HEK293 (cell line): ENCODE measurements around the gene UCK2.

Experiments used
- CTCF ChIA-PET: fragments of 350-600 bp; formaldehyde crosslinking; extraction: SDS; loops from one replicate; lab custom pipeline; 2021; ENCODE audit warnings: antibody characterized with exemption; lab: Yijun Ruan, JAX
- POLR2A ChIA-PET: fragments of 300-600 bp; formaldehyde crosslinking; extraction: SDS; loops from one replicate; lab custom pipeline; 2020; ENCODE audit warnings: antibody characterized with exemption, inconsistent platforms; lab: Yijun Ruan, JAX
- H3K27ac ChIP-seq: fragments of 200-500 bp; sonication (Bioruptor generic); 2 replicates; pipeline ENCODE4 v1.5.1; 2014; ENCODE audit warnings: low read depth, low read length, control low read depth, inconsistent platforms; ENCODE audit errors: extremely low read depth
- H3K36me3 ChIP-seq, 2 experiments: fragments of 200-500 bp in 1 of 2; sonication (Bioruptor generic) in 1 of 2; 1 replicate in 1 of 2; 2 replicates in 1 of 2; pipeline ENCODE4 v1.5.1; 2014 to 2017; ENCODE audit warnings: inconsistent platforms in 2 of 2, low read length in 2 of 2; ENCODE audit not compliant: control insufficient read depth in 2 of 2, insufficient read depth in 1 of 2
- H3K4me1 ChIP-seq: fragments of 200-500 bp; sonication (Bioruptor generic); 2 replicates; pipeline ENCODE4 v1.5.1; 2014; ENCODE audit warnings: mild to moderate bottlenecking, low read length, inconsistent platforms; ENCODE audit not compliant: control insufficient read depth, insufficient read depth
- H3K4me3 ChIP-seq: 2 replicates; pipeline ENCODE4 v1.5.1; 2011; ENCODE audit warnings: low read depth, mild to moderate bottlenecking, control low read depth, low read length, moderate library complexity
- H3K9me3 ChIP-seq: fragments of 200-500 bp; sonication (Bioruptor generic); 2 replicates; pipeline ENCODE4 v1.5.1; 2014; ENCODE audit warnings: low read depth, low read length, inconsistent platforms; ENCODE audit not compliant: control insufficient read depth, insufficient read depth
- FEZF1 ChIP-seq: fragments of 450-650 bp; formaldehyde crosslinking; IDR thresholded peaks from 2 replicates; pipeline ENCODE4 v1.5.1; 2016; ENCODE audit warnings: missing biosample characterization, missing genetic modification characterization
- GFI1B ChIP-seq: fragments of 450-650 bp; formaldehyde crosslinking; IDR thresholded peaks from 2 replicates; pipeline ENCODE4 v1.5.1; 2016; ENCODE audit warnings: missing biosample characterization, missing genetic modification characterization
- KLF9 ChIP-seq: fragments of 450-650 bp; formaldehyde crosslinking; IDR thresholded peaks from 2 replicates; pipeline ENCODE4 v1.5.1; 2016; ENCODE audit warnings: missing biosample characterization, missing genetic modification characterization, low read depth
- TCF7L2 ChIP-seq: IDR thresholded peaks from 2 replicates; pipeline ENCODE4 v1.6.1; 2011; ENCODE audit warnings: low read depth, mild to moderate bottlenecking, inconsistent platforms, low read length, moderate library complexity, borderline replicate concordance
- ZBTB1 ChIP-seq: fragments of 450-650 bp; formaldehyde crosslinking; IDR thresholded peaks from 2 replicates; pipeline ENCODE4 v1.5.1; 2016; ENCODE audit warnings: missing biosample characterization, missing genetic modification characterization
- ZNF140 ChIP-seq: fragments of 450-650 bp; formaldehyde crosslinking; IDR thresholded peaks from 2 replicates; pipeline ENCODE4 v1.5.1; 2016; ENCODE audit warnings: missing biosample characterization, missing genetic modification characterization
- ZNF2 ChIP-seq: fragments of 450-650 bp; formaldehyde crosslinking; IDR thresholded peaks from 2 replicates; pipeline ENCODE4 v1.5.1; 2016; ENCODE audit warnings: missing biosample characterization, missing genetic modification characterization
- ZNF248 ChIP-seq: fragments of 450-650 bp; formaldehyde crosslinking; IDR thresholded peaks from 2 replicates; pipeline ENCODE4 v1.5.1; 2017; ENCODE audit warnings: missing biosample characterization, missing genetic modification characterization
- ZNF404 ChIP-seq: fragments of 450-650 bp; formaldehyde crosslinking; IDR thresholded peaks from 2 replicates; pipeline ENCODE4 v1.5.1; 2017; ENCODE audit warnings: missing biosample characterization, missing genetic modification characterization
- ZNF514 ChIP-seq: fragments of 450-650 bp; formaldehyde crosslinking; IDR thresholded peaks from 2 replicates; pipeline ENCODE4 v1.5.1; 2016; ENCODE audit warnings: missing biosample characterization, missing genetic modification characterization
- ZNF658 ChIP-seq: fragments of 450-650 bp; formaldehyde crosslinking; IDR thresholded peaks from 2 replicates; pipeline ENCODE4; 2016; ENCODE audit warnings: missing biosample characterization, missing genetic modification characterization
- ZNF747 ChIP-seq: fragments of 450-650 bp; formaldehyde crosslinking; IDR thresholded peaks from 2 replicates; pipeline ENCODE4 v1.5.1; 2016; ENCODE audit warnings: missing biosample characterization, missing genetic modification characterization
- TF ChIP-seq, protein P1 (sequence below): fragments of 450-650 bp; formaldehyde crosslinking; IDR thresholded peaks from 2 replicates; pipeline ENCODE4 v1.5.1; 2016; ENCODE audit warnings: missing biosample characterization, missing genetic modification characterization
- TF ChIP-seq, protein P2 (sequence below): fragments of 450-650 bp; formaldehyde crosslinking; IDR thresholded peaks from 2 replicates; pipeline ENCODE4 v1.5.1; 2016; ENCODE audit warnings: missing biosample characterization, missing genetic modification characterization
- TF ChIP-seq, protein P3 (sequence below): fragments of 450-650 bp; formaldehyde crosslinking; IDR thresholded peaks from 2 replicates; pipeline ENCODE4 v1.5.1; 2016; ENCODE audit warnings: missing biosample characterization, missing genetic modification characterization
- TF ChIP-seq, protein P4 (sequence below): fragments of 450-650 bp; formaldehyde crosslinking; IDR thresholded peaks from 2 replicates; pipeline ENCODE4 v1.5.1; 2016; ENCODE audit warnings: missing biosample characterization, missing genetic modification characterization
- TF ChIP-seq, protein P5 (sequence below): fragments of 450-650 bp; formaldehyde crosslinking; conservative IDR thresholded peaks from 2 replicates; pipeline ENCODE4 v1.5.1; 2016; ENCODE audit warnings: low read depth, missing biosample characterization, missing genetic modification characterization
- TF ChIP-seq, protein P6 (sequence below): fragments of 450-650 bp; formaldehyde crosslinking; IDR thresholded peaks from 2 replicates; pipeline ENCODE4 v1.5.1; 2016; ENCODE audit warnings: missing biosample characterization, missing genetic modification characterization
- TF ChIP-seq, protein P7 (sequence below): fragments of 450-650 bp; formaldehyde crosslinking; IDR thresholded peaks from 2 replicates; pipeline ENCODE4 v1.5.1; 2016; ENCODE audit warnings: missing biosample characterization, missing genetic modification characterization

Gene UCK2

DNA sequence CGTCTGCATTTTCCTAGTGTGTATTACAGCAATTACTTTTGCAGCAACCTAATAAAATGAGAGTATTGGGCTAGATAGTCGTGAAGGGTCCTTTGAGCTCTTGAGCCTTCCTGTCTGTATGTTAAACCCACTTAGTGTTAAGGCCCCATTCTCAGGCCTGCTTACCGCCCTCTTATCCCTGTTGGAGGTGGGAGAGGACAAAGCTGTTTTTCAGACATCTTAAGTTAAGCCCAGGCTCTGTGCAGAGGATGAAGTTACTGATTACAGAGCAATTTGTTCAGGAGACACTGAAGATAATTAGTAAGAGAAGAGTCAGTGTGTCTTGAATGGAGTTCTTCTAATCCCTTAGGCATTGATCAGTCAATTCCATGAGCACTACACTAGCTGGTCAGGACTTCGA, 114.6 kb downstream of the UCK2 start:
- ChIA-PET POLR2A (no interaction called here), CTCF (interaction anchor here (1.3 kb wide), 1 partner anchor 17 kb away, joined by 3 read pairs; no protein-coding TSS in a partner anchor)
- H3K9me3 ChIP-seq = no peaks in the 10 kb centered on the region
- no peak overlapping the region for H3K4me3 ChIP-seq
- TF ChIP-seq, protein P1, sequence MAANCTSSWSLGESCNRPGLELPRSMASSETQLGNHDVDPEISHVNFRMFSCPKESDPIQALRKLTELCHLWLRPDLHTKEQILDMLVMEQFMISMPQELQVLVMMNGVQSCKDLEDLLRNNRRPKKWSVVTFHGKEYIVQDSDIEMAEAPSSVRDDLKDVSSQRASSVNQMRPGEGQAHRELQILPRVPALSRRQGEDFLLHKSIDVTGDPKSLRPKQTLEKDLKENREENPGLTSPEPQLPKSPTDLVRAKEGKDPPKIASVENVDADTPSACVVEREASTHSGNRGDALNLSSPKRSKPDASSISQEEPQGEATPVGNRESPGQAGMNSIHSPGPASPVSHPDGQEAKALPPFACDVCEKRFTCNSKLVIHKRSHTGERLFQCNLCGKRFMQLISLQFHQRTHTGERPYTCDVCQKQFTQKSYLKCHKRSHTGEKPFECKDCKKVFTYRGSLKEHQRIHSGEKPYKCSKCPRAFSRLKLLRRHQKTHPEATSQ (tag by site-specific recombination) = no peak
- no peak for TF ChIP-seq KLF9
- TF ChIP-seq FEZF1 = no peak
- no peak for TF ChIP-seq GFI1B (tag by site-specific recombination)
- TF ChIP-seq, protein P2, sequence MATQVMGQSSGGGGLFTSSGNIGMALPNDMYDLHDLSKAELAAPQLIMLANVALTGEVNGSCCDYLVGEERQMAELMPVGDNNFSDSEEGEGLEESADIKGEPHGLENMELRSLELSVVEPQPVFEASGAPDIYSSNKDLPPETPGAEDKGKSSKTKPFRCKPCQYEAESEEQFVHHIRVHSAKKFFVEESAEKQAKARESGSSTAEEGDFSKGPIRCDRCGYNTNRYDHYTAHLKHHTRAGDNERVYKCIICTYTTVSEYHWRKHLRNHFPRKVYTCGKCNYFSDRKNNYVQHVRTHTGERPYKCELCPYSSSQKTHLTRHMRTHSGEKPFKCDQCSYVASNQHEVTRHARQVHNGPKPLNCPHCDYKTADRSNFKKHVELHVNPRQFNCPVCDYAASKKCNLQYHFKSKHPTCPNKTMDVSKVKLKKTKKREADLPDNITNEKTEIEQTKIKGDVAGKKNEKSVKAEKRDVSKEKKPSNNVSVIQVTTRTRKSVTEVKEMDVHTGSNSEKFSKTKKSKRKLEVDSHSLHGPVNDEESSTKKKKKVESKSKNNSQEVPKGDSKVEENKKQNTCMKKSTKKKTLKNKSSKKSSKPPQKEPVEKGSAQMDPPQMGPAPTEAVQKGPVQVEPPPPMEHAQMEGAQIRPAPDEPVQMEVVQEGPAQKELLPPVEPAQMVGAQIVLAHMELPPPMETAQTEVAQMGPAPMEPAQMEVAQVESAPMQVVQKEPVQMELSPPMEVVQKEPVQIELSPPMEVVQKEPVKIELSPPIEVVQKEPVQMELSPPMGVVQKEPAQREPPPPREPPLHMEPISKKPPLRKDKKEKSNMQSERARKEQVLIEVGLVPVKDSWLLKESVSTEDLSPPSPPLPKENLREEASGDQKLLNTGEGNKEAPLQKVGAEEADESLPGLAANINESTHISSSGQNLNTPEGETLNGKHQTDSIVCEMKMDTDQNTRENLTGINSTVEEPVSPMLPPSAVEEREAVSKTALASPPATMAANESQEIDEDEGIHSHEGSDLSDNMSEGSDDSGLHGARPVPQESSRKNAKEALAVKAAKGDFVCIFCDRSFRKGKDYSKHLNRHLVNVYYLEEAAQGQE = no peak
- TF ChIP-seq ZNF658 (tag by site-specific recombination) = no peak
- TF ChIP-seq ZNF404 (tag by site-specific recombination) = no peak
- no peak for TF ChIP-seq ZNF747
- TF ChIP-seq, protein P3, sequence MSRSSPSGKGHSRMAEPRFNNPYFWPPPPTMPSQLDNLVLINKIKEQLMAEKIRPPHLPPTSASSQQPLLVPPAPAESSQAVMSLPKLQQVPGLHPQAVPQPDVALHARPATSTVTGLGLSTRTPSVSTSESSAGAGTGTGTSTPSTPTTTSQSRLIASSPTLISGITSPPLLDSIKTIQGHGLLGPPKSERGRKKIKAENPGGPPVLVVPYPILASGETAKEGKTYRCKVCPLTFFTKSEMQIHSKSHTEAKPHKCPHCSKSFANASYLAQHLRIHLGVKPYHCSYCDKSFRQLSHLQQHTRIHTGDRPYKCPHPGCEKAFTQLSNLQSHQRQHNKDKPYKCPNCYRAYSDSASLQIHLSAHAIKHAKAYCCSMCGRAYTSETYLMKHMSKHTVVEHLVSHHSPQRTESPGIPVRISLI = no peak
- no peaks in the 10 kb centered on the region for H3K4me1 ChIP-seq
- no peaks in the 10 kb centered on the region for H3K36me3 ChIP-seq
- H3K27ac ChIP-seq = no peak overlapping the region

DNA sequence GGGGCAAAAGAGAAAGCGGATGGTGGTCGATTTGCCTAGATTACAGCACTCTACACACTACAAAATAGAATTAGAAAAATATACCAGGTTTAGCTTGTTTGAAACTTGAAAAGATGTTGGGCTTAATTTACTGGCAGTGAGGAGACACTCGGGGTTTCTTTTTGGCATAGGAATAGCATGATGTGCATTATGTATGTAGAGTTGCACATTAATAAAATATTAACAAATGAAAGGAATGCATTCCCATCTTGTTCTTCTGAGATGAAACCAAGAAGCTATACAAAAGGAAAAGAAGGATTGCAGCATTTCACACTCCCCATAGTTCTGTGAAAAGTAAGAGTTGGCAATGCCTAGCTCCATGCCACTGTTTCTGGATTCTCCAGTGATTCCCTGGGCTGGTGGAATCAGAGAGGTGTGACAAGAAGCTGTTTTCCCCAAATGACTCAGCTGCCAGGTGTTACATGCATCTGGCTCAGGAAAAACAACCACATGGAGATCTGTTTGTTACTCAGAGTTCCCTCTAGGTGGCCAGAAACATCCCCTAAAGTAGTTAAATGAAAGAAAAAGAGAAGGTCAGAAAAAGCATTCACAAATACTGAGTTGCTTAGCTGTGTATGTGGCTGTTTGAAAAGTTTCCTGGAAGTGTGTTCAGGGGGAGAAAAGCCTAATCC, 115.6 kb downstream of the UCK2 start:
- CTCF ChIA-PET = interaction anchor here (0.6 to 1.3 kb wide), 3 partner anchors 18 to 538 kb away, joined by 3 read pairs; no protein-coding TSS in a partner anchor
- Histone ChIP-seq H3K9me3 (no peaks in the 10 kb centered on the region), H3K27ac (no peak overlapping the region), H3K36me3 (no peaks in the 10 kb centered on the region), H3K4me3 (no peak overlapping the region), H3K4me1 (no peaks in the 10 kb centered on the region)
- POLR2A ChIA-PET = no interaction called here
- TF ChIP-seq ZNF514 (tag by site-specific recombination) (no peak), ZBTB1 (tag by site-specific recombination) (no peak), ZNF140 (tag by site-specific recombination) (no peak), ZNF248 (tag by site-specific recombination) (no peak), TCF7L2 (no peak), ZNF2 (tag by site-specific recombination) (no peak)
- TF ChIP-seq, protein P4, sequence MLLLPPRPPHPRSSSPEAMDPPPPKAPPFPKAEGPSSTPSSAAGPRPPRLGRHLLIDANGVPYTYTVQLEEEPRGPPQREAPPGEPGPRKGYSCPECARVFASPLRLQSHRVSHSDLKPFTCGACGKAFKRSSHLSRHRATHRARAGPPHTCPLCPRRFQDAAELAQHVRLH (tag by site-specific recombination) = no peak
- TF ChIP-seq, protein P5, sequence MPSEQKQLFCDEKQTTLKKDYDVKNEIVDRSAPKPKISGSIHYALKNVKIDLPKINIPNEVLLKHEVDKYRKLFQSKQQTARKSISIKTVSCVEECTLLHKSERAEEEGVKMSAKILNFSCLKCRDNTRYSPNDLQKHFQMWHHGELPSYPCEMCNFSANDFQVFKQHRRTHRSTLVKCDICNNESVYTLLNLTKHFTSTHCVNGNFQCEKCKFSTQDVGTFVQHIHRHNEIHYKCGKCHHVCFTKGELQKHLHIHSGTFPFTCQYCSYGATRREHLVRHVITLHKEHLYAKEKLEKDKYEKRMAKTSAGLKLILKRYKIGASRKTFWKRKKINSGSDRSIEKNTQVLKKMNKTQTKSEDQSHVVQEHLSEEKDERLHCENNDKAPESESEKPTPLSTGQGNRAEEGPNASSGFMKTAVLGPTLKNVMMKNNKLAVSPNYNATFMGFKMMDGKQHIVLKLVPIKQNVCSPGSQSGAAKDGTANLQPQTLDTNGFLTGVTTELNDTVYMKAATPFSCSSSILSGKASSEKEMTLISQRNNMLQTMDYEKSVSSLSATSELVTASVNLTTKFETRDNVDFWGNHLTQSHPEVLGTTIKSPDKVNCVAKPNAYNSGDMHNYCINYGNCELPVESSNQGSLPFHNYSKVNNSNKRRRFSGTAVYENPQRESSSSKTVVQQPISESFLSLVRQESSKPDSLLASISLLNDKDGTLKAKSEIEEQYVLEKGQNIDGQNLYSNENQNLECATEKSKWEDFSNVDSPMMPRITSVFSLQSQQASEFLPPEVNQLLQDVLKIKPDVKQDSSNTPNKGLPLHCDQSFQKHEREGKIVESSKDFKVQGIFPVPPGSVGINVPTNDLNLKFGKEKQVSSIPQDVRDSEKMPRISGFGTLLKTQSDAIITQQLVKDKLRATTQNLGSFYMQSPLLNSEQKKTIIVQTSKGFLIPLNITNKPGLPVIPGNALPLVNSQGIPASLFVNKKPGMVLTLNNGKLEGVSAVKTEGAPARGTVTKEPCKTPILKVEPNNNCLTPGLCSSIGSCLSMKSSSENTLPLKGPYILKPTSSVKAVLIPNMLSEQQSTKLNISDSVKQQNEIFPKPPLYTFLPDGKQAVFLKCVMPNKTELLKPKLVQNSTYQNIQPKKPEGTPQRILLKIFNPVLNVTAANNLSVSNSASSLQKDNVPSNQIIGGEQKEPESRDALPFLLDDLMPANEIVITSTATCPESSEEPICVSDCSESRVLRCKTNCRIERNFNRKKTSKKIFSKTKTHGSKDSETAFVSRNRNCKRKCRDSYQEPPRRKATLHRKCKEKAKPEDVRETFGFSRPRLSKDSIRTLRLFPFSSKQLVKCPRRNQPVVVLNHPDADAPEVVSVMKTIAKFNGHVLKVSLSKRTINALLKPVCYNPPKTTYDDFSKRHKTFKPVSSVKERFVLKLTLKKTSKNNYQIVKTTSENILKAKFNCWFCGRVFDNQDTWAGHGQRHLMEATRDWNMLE (tag by site-specific recombination) = no peak
- TF ChIP-seq, protein P6, sequence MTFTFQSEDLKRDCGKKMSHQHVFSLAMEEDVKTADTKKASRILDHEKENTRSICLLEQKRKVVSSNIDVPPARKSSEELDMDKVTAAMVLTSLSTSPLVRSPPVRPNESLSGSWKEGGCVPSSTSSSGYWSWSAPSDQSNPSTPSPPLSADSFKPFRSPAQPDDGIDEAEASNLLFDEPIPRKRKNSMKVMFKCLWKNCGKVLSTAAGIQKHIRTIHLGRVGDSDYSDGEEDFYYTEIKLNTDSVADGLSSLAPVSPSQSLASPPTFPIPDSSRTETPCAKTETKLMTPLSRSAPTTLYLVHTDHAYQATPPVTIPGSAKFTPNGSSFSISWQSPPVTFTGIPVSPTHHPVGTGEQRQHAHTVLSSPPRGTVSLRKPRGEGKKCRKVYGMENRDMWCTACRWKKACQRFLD (tag by site-specific recombination) = no peak
- TF ChIP-seq, protein P7, sequence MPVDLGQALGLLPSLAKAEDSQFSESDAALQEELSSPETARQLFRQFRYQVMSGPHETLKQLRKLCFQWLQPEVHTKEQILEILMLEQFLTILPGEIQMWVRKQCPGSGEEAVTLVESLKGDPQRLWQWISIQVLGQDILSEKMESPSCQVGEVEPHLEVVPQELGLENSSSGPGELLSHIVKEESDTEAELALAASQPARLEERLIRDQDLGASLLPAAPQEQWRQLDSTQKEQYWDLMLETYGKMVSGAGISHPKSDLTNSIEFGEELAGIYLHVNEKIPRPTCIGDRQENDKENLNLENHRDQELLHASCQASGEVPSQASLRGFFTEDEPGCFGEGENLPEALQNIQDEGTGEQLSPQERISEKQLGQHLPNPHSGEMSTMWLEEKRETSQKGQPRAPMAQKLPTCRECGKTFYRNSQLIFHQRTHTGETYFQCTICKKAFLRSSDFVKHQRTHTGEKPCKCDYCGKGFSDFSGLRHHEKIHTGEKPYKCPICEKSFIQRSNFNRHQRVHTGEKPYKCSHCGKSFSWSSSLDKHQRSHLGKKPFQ (tag by site-specific recombination) = no peak
